HEK293 (cell line): Measurements from ENCODE around the gene TBC1D5.
A peak's percentile ranks its signal among the peaks of the same experiment; 100 is the strongest.

Source experiments
- BCL11A ChIP-seq: fragments of 450-650 bp; formaldehyde crosslinking; IDR thresholded peaks from 2 replicates; pipeline ENCODE4 v1.5.1; 2016; ENCODE audit warnings: low read depth, missing biosample characterization, missing genetic modification characterization
- BCL11B ChIP-seq: fragments of 450-650 bp; formaldehyde crosslinking; IDR thresholded peaks from 2 replicates; pipeline ENCODE4 v1.5.1; 2016; ENCODE audit warnings: low read depth, missing biosample characterization, missing genetic modification characterization
- GLI2 ChIP-seq: fragments of 450-650 bp; formaldehyde crosslinking; IDR thresholded peaks from 2 replicates; pipeline ENCODE4; 2017; ENCODE audit warnings: missing biosample characterization, missing genetic modification characterization, low read depth, borderline replicate concordance
- HOXA7 ChIP-seq: sonication (generic); formaldehyde crosslinking; IDR thresholded peaks from 2 replicates; pipeline ENCODE4 v1.8.1; 2022; ENCODE audit warnings: missing genetic modification reagents, borderline replicate concordance
- INSM2 ChIP-seq: fragments of 450-650 bp; formaldehyde crosslinking; IDR thresholded peaks from 2 replicates; pipeline ENCODE4 v1.5.1; 2016; ENCODE audit warnings: missing biosample characterization, missing genetic modification characterization
- KLF8 ChIP-seq: fragments of 450-650 bp; formaldehyde crosslinking; IDR thresholded peaks from 2 replicates; pipeline ENCODE4 v1.5.1; 2016; ENCODE audit warnings: missing biosample characterization, missing genetic modification characterization
- OVOL3 ChIP-seq: fragments of 450-650 bp; formaldehyde crosslinking; IDR thresholded peaks from 2 replicates; pipeline ENCODE4 v1.5.1; 2016; ENCODE audit warnings: missing biosample characterization, missing genetic modification characterization
- PRDM10 ChIP-seq: fragments of 450-650 bp; formaldehyde crosslinking; IDR thresholded peaks from 2 replicates; pipeline ENCODE4 v1.5.1; 2016; ENCODE audit warnings: missing biosample characterization, missing genetic modification characterization
- SETDB1 ChIP-seq: IDR thresholded peaks from one replicate; pipeline ENCODE4 v1.6.1; 2017; ENCODE audit warnings: mild to moderate bottlenecking, low read length, moderate library complexity, mixed read lengths; ENCODE audit not compliant: insufficient read length
- ZBTB20 ChIP-seq: fragments of 450-650 bp; formaldehyde crosslinking; IDR thresholded peaks from 2 replicates; pipeline ENCODE4 v1.5.1; 2016; ENCODE audit warnings: missing biosample characterization, missing genetic modification characterization
- ZBTB48 ChIP-seq: fragments of 450-650 bp; formaldehyde crosslinking; IDR thresholded peaks from 2 replicates; pipeline ENCODE4 v1.5.1; 2016; ENCODE audit warnings: missing biosample characterization, missing genetic modification characterization
- ZEB2 ChIP-seq: fragments of 450-650 bp; formaldehyde crosslinking; IDR thresholded peaks from 2 replicates; pipeline ENCODE4 v1.5.1; 2016; ENCODE audit warnings: missing biosample characterization, missing genetic modification characterization
- ZFHX2 ChIP-seq: fragments of 450-650 bp; formaldehyde crosslinking; conservative IDR thresholded peaks from 2 replicates; pipeline ENCODE4 v1.5.1; 2016; ENCODE audit warnings: missing biosample characterization, missing genetic modification characterization
- ZFP69B ChIP-seq: fragments of 450-650 bp; formaldehyde crosslinking; IDR thresholded peaks from 2 replicates; pipeline ENCODE4 v1.5.1; 2016; ENCODE audit warnings: missing biosample characterization, missing genetic modification characterization
- ZNF184 ChIP-seq: fragments of 450-650 bp; IDR thresholded peaks from 2 replicates; pipeline ENCODE4 v1.5.1; 2018; ENCODE audit warnings: missing biosample characterization, mild to moderate bottlenecking, missing genetic modification characterization
- ZNF266 ChIP-seq: fragments of 450-650 bp; formaldehyde crosslinking; IDR thresholded peaks from 2 replicates; pipeline ENCODE4 v1.5.1; 2016; ENCODE audit warnings: missing biosample characterization, missing genetic modification characterization, low read depth
- ZNF274 ChIP-seq, 2 experiments: fragments of 200-500 bp in 1 of 2; fragments of 450-650 bp in 1 of 2; sonication (Bioruptor generic) in 1 of 2; formaldehyde crosslinking in 1 of 2; IDR thresholded peaks; 2 replicates each; pipeline versions ENCODE4 v1.5.1 to v1.6.1; 2014 to 2016; ENCODE audit warnings: borderline replicate concordance in 1 of 2, inconsistent platforms in 1 of 2, low read length in 1 of 2, missing biosample characterization in 1 of 2, missing genetic modification characterization in 1 of 2
- ZNF433 ChIP-seq: fragments of 450-650 bp; formaldehyde crosslinking; IDR thresholded peaks from 2 replicates; pipeline ENCODE4 v1.5.1; 2016; ENCODE audit warnings: missing biosample characterization, missing genetic modification characterization, low read depth
- ZNF501 ChIP-seq: fragments of 450-650 bp; formaldehyde crosslinking; IDR thresholded peaks from 2 replicates; pipeline ENCODE4 v1.5.1; 2016; ENCODE audit warnings: missing biosample characterization, missing genetic modification characterization
- ZNF521 ChIP-seq: fragments of 450-650 bp; formaldehyde crosslinking; IDR thresholded peaks from 2 replicates; pipeline ENCODE4 v1.5.1; 2017; ENCODE audit warnings: missing biosample characterization, mild to moderate bottlenecking, missing genetic modification characterization
- ZNF549 ChIP-seq: fragments of 450-650 bp; IDR thresholded peaks from 2 replicates; pipeline ENCODE4 v1.5.1; 2018; ENCODE audit warnings: missing biosample characterization, missing genetic modification characterization, mild to moderate bottlenecking, inconsistent platforms, moderate library complexity
- ZNF621 ChIP-seq: fragments of 450-650 bp; formaldehyde crosslinking; IDR thresholded peaks from 2 replicates; pipeline ENCODE4 v1.5.1; 2017; ENCODE audit warnings: missing biosample characterization, missing genetic modification characterization
- ZNF623 ChIP-seq: fragments of 450-650 bp; formaldehyde crosslinking; IDR thresholded peaks from 2 replicates; pipeline ENCODE4 v1.5.1; 2016; ENCODE audit warnings: missing biosample characterization, missing genetic modification characterization
- ZNF629 ChIP-seq: fragments of 450-650 bp; formaldehyde crosslinking; IDR thresholded peaks from 2 replicates; pipeline ENCODE4 v1.5.1; 2017; ENCODE audit warnings: missing biosample characterization, missing genetic modification characterization
- ZNF707 ChIP-seq: fragments of 450-650 bp; formaldehyde crosslinking; IDR thresholded peaks from 2 replicates; pipeline ENCODE4 v1.5.1; 2016; ENCODE audit warnings: missing biosample characterization, missing genetic modification characterization
- ZNF776 ChIP-seq: fragments of 450-650 bp; formaldehyde crosslinking; IDR thresholded peaks from 2 replicates; pipeline ENCODE4 v1.5.0; 2017; ENCODE audit warnings: missing biosample characterization, missing genetic modification characterization, borderline replicate concordance
- TF ChIP-seq, protein P1 (sequence below): fragments of 450-650 bp; formaldehyde crosslinking; IDR thresholded peaks from 2 replicates; pipeline ENCODE4 v1.5.1; 2016; ENCODE audit warnings: missing biosample characterization, missing genetic modification characterization
- TF ChIP-seq, protein P2 (sequence below): fragments of 450-650 bp; formaldehyde crosslinking; IDR thresholded peaks from 2 replicates; pipeline ENCODE4 v1.5.1; 2016; ENCODE audit warnings: missing biosample characterization, missing genetic modification characterization
- TF ChIP-seq, protein P3 (sequence below): fragments of 450-650 bp; IDR thresholded peaks from 2 replicates; pipeline ENCODE4 v1.5.1; 2018; ENCODE audit warnings: missing biosample characterization, missing genetic modification characterization

Gene TBC1D5

DNA sequence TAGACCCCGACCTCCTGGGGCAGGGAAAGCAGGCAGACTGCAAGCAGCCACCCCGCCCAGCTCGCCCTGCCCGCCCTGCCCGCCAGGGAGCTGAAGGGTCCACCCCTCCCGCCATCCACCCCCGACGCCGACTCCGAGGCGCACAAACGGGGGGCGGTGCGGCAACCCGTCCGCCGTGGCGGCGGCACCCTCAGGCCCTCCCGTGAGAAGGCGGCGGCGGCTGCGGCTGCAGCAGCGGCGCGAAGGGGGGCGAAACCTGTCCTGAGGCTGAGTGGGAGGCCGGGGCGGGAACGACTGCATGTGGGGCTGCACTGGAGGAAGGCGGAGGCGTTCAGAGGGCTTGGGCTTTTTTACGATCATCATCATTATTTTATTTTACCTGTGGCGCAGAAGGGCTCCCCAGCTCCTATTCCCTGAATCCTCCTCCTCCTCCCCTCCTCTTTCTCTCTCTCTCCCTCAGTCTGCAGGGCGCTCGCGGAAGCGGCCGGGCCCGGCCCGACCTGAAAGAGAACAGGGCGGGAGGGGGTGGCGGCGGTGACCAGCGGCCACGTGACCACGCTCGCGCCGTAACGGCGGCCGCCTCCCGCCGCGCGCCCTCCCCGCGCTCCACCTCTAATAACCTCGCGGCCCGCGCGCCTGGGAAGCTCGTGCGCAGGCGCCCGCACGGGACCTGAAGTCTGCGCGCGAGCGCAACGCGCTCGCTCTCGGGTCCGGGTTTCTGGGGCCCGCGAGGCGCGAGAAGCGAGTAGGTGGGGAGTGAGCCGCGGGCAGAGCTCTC, at the start of gene TBC1D5 (continued):
- TF ChIP-seq ZNF184 (tag by site-specific recombination) (no peak), PRDM10 (tag by site-specific recombination) (peak; percentile 77), ZNF549 (tag by site-specific recombination) (no peak), OVOL3 (0 out of 2 replicates have a peak, but pooled peaks have one; percentile 56), ZFHX2 (tag by site-specific recombination) (peak; percentile 99), BCL11A (tag by site-specific recombination) (peak; percentile 93), BCL11B (tag by site-specific recombination) (peak; percentile 96), ZNF621 (no peak), SETDB1 (no peak), ZNF629 (peak; percentile 75; the same call in 1 of the 2 replicates), ZFP69B (peak; percentile 78; the same call in 1 of the 2 replicates), HOXA7 (no peak), GLI2 (tag by site-specific recombination) (no peak), ZNF266 (tag by site-specific recombination) (no peak), ZNF501 (tag by site-specific recombination) (peak; percentile 81), ZNF433 (tag by site-specific recombination) (no peak), KLF8 (tag by site-specific recombination) (peak; percentile 89), ZNF521 (tag by site-specific recombination) (no peak), ZNF707 (no peak), ZEB2 (peak; percentile 98), ZNF623 (tag by site-specific recombination) (no peak; the same call in 1 of the 2 replicates), ZNF274 (IDR thresholded peaks at IDR 0.05; ENCODE audit: low read length) (no peak), ZNF274 (tag by site-specific recombination; IDR thresholded peaks at IDR 0.05; ENCODE audit: borderline replicate concordance) (no peak), INSM2 (tag by site-specific recombination) (peak; percentile 71), ZBTB48 (tag by site-specific recombination) (peak; percentile 87), ZNF776 (tag by site-specific recombination) (no peak), ZBTB20 (tag by site-specific recombination) (peak; percentile 88)
- TF ChIP-seq, protein P1, sequence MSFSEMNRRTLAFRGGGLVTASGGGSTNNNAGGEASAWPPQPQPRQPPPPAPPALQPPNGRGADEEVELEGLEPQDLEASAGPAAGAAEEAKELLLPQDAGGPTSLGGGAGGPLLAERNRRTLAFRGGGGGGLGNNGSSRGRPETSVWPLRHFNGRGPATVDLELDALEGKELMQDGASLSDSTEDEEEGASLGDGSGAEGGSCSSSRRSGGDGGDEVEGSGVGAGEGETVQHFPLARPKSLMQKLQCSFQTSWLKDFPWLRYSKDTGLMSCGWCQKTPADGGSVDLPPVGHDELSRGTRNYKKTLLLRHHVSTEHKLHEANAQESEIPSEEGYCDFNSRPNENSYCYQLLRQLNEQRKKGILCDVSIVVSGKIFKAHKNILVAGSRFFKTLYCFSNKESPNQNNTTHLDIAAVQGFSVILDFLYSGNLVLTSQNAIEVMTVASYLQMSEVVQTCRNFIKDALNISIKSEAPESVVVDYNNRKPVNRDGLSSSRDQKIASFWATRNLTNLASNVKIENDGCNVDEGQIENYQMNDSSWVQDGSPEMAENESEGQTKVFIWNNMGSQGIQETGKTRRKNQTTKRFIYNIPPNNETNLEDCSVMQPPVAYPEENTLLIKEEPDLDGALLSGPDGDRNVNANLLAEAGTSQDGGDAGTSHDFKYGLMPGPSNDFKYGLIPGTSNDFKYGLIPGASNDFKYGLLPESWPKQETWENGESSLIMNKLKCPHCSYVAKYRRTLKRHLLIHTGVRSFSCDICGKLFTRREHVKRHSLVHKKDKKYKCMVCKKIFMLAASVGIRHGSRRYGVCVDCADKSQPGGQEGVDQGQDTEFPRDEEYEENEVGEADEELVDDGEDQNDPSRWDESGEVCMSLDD (tag by site-specific recombination), result peak; percentile 85
- TF ChIP-seq, protein P2, sequence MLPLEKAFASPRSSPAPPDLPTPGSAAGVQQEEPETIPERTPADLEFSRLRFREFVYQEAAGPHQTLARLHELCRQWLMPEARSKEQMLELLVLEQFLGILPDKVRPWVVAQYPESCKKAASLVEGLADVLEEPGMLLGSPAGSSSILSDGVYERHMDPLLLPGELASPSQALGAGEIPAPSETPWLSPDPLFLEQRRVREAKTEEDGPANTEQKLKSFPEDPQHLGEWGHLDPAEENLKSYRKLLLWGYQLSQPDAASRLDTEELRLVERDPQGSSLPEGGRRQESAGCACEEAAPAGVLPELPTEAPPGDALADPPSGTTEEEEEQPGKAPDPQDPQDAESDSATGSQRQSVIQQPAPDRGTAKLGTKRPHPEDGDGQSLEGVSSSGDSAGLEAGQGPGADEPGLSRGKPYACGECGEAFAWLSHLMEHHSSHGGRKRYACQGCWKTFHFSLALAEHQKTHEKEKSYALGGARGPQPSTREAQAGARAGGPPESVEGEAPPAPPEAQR, result peak; percentile 81
- TF ChIP-seq, protein P3, sequence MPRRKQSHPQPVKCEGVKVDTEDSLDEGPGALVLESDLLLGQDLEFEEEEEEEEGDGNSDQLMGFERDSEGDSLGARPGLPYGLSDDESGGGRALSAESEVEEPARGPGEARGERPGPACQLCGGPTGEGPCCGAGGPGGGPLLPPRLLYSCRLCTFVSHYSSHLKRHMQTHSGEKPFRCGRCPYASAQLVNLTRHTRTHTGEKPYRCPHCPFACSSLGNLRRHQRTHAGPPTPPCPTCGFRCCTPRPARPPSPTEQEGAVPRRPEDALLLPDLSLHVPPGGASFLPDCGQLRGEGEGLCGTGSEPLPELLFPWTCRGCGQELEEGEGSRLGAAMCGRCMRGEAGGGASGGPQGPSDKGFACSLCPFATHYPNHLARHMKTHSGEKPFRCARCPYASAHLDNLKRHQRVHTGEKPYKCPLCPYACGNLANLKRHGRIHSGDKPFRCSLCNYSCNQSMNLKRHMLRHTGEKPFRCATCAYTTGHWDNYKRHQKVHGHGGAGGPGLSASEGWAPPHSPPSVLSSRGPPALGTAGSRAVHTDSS (tag by site-specific recombination), result peak; percentile 67
